Mucosa of rectum (tissue), 2 donors: Measurements from ENCODE around the gene RNF208.
A peak's percentile ranks its signal among the peaks of the same experiment; 100 is the strongest.
"Not testable (repeated sequence)": the region's sequence is repeated elsewhere in the genome, so short reads cannot be mapped to it uniquely, and the experiment has no call there.

Experiments used
- H3K27ac ChIP-seq, 2 donors: one replicate each; pipeline ENCODE4 v1.7.0; 2013; ENCODE audit warnings: inconsistent platforms in 2 of 2, low read depth in 2 of 2, low read length in 2 of 2
- H3K27me3 ChIP-seq, 2 donors: one replicate each; pipeline ENCODE4 v1.7.0; 2013; ENCODE audit warnings: low read length in 2 of 2; ENCODE audit not compliant: control insufficient read depth in 2 of 2, insufficient read depth in 2 of 2
- H3K36me3 ChIP-seq, 2 donors: one replicate each; pipeline ENCODE4 v1.7.0; 2013; ENCODE audit warnings: low read length in 2 of 2; ENCODE audit not compliant: control insufficient read depth in 2 of 2, insufficient read depth in 2 of 2
- H3K4me1 ChIP-seq, 2 donors: one replicate each; pipeline ENCODE4 v1.7.0; 2013; ENCODE audit warnings: low read length in 2 of 2, mild to moderate bottlenecking in 1 of 2; ENCODE audit not compliant: control insufficient read depth in 2 of 2, insufficient read depth in 2 of 2
- H3K4me3 ChIP-seq, 2 donors: one replicate each; pipeline ENCODE4 v1.7.0; 2013; ENCODE audit warnings: low read length in 2 of 2
- H3K9ac ChIP-seq, 2 donors: one replicate each; pipeline ENCODE4 v1.7.0; 2013; ENCODE audit warnings: low read length in 2 of 2, low read depth in 1 of 2, mild to moderate bottlenecking in 1 of 2
- H3K9me3 ChIP-seq, 2 donors: one replicate each; pipeline ENCODE4 v1.7.0; 2013; ENCODE audit warnings: low read length in 2 of 2; ENCODE audit not compliant: control insufficient read depth in 2 of 2
- donor health status: healthy.
- donor health status: Normal muscosa, but diverticular disease.

The RNF208 gene

DNA sequence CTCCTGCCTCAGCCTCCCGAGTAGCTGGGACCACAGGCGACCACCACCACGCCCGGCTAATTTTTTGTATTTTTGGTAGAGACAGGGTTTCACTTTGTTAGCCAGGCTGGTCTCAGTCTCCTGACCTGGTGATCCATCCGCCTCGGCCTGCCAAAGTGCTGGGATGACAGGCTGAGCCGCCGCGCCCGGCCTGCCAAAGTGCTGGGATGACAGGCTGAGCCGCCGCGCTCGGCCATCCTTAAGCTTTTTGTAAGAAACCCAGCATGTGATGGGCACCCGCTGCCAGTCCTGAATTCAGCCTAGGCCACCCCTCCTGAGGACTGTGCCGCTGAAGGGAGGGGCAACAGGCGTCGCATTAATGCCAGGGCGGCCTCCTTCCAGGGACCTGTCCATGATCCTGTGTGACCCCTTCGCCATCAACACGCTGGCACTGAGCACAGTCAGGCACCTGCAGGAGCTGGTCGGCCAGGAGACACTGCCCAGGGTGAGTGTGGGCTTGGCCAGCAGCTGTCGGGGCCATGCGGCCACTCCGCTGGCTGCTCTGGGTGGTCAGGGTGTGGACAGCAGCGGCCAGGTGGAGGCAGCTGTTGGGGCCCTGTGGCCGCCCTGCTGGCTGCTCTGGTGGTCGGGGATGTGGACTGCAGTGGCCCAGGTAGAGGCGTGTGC lies 43.6 kb upstream of the RNF208 start:
- Histone ChIP-seq H3K4me3 (no peak overlapping the region), H3K27ac (no peak overlapping the region), H3K9me3 (no peaks in the 10 kb centered on the region), H3K27me3 (no peaks in the 10 kb centered on the region), H3K9ac (no peak overlapping the region), H3K4me1 (peaks cover 15 to 21% of the 10 kb centered on the region in 2 donors), H3K36me3 (peaks cover 17 to 38% of the 10 kb centered on the region in 2 donors)

DNA sequence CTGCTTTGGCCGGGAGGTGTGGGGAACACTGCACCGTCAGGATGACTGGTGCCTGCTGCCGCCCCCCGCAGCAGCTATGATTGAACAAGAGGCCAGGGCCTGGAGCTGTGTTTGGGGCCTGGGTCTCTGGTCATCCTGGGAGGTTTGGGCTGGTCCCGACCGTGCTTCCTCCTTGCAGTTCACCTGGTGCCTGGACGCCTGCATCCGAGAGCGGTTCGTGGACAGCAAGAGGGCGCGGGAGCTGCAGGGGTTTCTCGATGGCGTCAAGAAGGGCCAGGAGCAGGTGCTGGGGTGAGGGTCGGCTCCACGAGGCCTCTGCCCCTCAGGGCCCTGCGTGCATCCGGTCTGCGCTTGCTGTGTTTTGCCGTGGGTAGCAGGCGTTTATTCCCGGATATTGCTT lies 42.0 kb upstream of the RNF208 start:
- Histone ChIP-seq H3K27me3 (no peaks in the 10 kb centered on the region), H3K9ac (no peak overlapping the region)

DNA sequence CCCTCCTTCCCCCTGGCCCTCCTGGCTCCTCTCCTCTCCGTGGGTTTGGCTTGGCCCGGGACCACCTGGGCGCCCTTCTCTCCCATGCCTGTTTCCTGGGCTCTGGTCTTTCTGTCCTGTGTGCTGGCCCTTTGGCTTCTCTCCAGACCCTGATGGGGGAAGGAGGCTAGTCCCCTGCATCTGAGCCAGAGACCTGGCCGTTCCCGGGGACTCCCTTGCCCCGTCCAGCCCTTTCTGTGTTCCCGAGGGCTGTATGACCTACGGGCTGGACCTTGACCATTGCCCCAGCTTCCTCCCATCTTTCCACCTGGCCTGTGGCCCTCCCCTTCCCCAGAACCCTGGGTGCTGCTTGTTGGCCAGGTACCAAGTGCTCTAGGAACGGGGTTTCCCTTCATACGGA lies 41.5 kb upstream of the RNF208 start:
- H3K9me3 ChIP-seq: no peaks in the 10 kb centered on the region
- no peak overlapping the region for H3K4me3 ChIP-seq
- no peak overlapping the region for H3K27ac ChIP-seq
- H3K36me3 ChIP-seq: peaks cover 26 to 41% of the 10 kb centered on the region in 2 donors
- H3K9ac ChIP-seq: no peak overlapping the region
- peaks cover 2 to 6% of the 10 kb centered on the region in 2 donors for H3K4me1 ChIP-seq
- H3K27me3 ChIP-seq: no peaks in the 10 kb centered on the region

More for the DNA sequence above, 42.0 kb upstream of the RNF208 start:
- H3K9me3 ChIP-seq: no peaks in the 10 kb centered on the region
- no peak overlapping the region for H3K4me3 ChIP-seq
- H3K27ac ChIP-seq: no peak overlapping the region
- H3K4me1 ChIP-seq: peaks cover 7 to 12% of the 10 kb centered on the region in 2 donors
- H3K36me3 ChIP-seq: peaks cover 21 to 41% of the 10 kb centered on the region in 2 donors

DNA sequence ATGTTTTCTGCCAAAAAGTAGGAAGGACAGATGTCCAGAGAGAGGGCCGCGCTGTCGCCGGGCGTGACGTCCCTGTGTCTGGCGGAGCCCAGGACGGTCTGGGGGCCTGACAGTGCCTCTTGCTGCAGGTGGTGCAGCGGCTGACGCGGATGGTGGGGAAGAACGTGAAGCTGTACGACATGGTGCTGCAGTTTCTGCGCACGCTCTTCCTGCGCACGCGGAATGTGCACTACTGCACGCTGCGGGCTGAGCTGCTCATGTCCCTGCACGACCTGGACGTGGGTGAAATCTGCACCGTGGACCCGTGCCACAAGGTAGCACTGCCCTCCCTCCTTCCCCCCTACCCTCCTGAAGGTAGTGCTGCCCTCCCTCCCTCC lies 40.9 kb upstream of the RNF208 start:
- no peak overlapping the region for H3K4me3 ChIP-seq
- H3K27me3 ChIP-seq: no peaks in the 10 kb centered on the region
- H3K9me3 ChIP-seq: no peaks in the 10 kb centered on the region
- H3K27ac ChIP-seq: no peak overlapping the region
- peaks cover 0 to 2% of the 10 kb centered on the region in 2 donors for H3K4me1 ChIP-seq
- H3K9ac ChIP-seq: no peak overlapping the region
- H3K36me3 ChIP-seq: peaks cover 26 to 38% of the 10 kb centered on the region in 2 donors

- H3K9me3 ChIP-seq, H3K27ac ChIP-seq, H3K4me1 ChIP-seq, H3K4me3 ChIP-seq, H3K27me3 ChIP-seq, H3K9ac ChIP-seq: not testable (repeated sequence)
- peaks cover 26 to 36% of the 10 kb centered on the region in 2 donors for H3K36me3 ChIP-seq
These were observed 40.3 kb upstream of the RNF208 start for GRCh38 chr9:137262173-137262908.

- H3K9ac ChIP-seq: no peak overlapping the region
- H3K36me3 ChIP-seq: peaks cover 12 to 17% of the 10 kb centered on the region in 2 donors
- H3K27me3 ChIP-seq: no peaks in the 10 kb centered on the region
- H3K4me3 ChIP-seq: peak overlapping the region in 1 of 2 donors; percentile 87
- peaks cover 21 to 22% of the 10 kb centered on the region in 2 donors for H3K4me1 ChIP-seq
- no peak overlapping the region for H3K27ac ChIP-seq
- H3K9me3 ChIP-seq: no peaks in the 10 kb centered on the region
These were observed 34.8 kb upstream of the RNF208 start for GRCh38 chr9:137256856-137257255.

- Histone ChIP-seq H3K27me3 (no peaks in the 10 kb centered on the region), H3K4me3 (peak overlapping the region; percentile 68 to 87), H3K4me1 (peaks cover 21 to 22% of the 10 kb centered on the region in 2 donors), H3K27ac (no peak overlapping the region), H3K9ac (peak overlapping the region in 1 of 2 donors; percentile 81), H3K9me3 (no peaks in the 10 kb centered on the region), H3K36me3 (peaks cover 12 to 17% of the 10 kb centered on the region in 2 donors)
These were observed 34.3 kb upstream of the RNF208 start for GRCh38 chr9:137256362-137256761.

DNA sequence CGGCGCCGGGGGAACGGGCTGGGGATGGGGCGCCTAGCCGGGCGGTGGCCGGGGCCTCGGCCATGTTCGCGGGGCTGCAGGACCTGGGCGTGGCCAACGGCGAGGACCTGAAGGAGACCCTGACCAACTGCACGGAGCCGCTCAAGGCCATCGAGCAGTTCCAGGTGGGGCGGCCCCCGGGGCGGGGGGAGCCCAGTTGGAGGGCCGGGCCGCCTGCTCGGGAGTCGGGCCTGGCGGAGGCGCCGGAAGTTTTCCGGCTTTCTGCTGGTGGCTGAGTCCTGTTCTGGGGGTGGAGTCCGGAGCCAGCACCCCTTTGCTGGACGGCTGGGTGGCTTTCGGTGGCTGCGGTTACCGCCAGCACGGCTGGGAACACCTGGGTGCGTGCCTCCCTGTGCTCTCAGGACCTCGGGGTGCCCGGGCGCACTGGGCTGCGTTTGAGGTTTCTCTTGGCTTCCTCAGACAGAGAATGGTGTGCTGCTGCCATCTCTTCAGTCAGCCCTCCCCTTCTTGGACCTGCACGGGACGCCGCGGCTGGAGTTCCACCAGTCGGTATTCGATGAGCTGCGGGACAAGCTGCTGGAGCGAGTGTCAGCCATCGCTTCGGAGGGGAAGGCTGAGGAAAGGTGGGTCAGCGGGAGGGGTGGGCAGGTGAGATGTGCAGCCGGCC lies 33.5 kb upstream of the RNF208 start:
- no peaks in the 10 kb centered on the region for H3K27me3 ChIP-seq
- peak overlapping the region; percentile 68 to 87 for H3K4me3 ChIP-seq
- peaks cover 12 to 17% of the 10 kb centered on the region in 2 donors for H3K36me3 ChIP-seq
- H3K4me1 ChIP-seq: peaks cover 21 to 22% of the 10 kb centered on the region in 2 donors
- H3K9ac ChIP-seq: peak overlapping the region; percentile 74 to 81
- peak overlapping the region; percentile 66 to 81 for H3K27ac ChIP-seq
- no peaks in the 10 kb centered on the region for H3K9me3 ChIP-seq

- peaks cover 12 to 17% of the 10 kb centered on the region in 2 donors for H3K36me3 ChIP-seq
- peak within 1 kb of the TSS; percentile 68 to 87 for H3K4me3 ChIP-seq
- H3K9ac ChIP-seq: peak within 1 kb of the TSS; percentile 77 to 89
- peak within 1 kb of the TSS; percentile 66 to 81 for H3K27ac ChIP-seq
- no peaks in the 10 kb centered on the region for H3K9me3 ChIP-seq
- no peaks in the 10 kb centered on the region for H3K27me3 ChIP-seq
- peaks cover 21 to 22% of the 10 kb centered on the region in 2 donors for H3K4me1 ChIP-seq
These were observed 32.8 kb upstream of the RNF208 start, which contains the start of gene NELFB for GRCh38 chr9:137254624-137255447. NELFB (plus strand) TSS chr9:137255327.
